RWPE2 (cell line): ENCODE results near the gene RCAN1.

Source experiments
- ATAC-seq: fragments of 200-7000 bp; cut with Tn5 transposase; 3 replicates; pipeline ENCODE4 v1.9.1; 2021; ENCODE audit warnings: low read depth
- DNase-seq: peaks from one replicate; pipeline ENCODE4 v3.0.0-alpha.2; 2020; ENCODE audit warnings: low spot score
- H3K27ac ChIP-seq: fragments of 450-650 bp; 2 replicates; pipeline ENCODE4 v1.5.1; 2017; ENCODE audit warnings: mild to moderate bottlenecking; ENCODE audit not compliant: poor library complexity, severe bottlenecking
- H3K27me3 ChIP-seq: fragments of 250-450 bp; sonication (Bioruptor Pico); 2 replicates; pipeline ENCODE4 v1.5.1; 2021; ENCODE audit warnings: mild to moderate bottlenecking, moderate library complexity; ENCODE audit not compliant: insufficient read depth, poor library complexity, severe bottlenecking
- H3K36me3 ChIP-seq: fragments of 250-450 bp; sonication (Bioruptor Pico); 2 replicates; pipeline ENCODE4 v1.5.1; 2020; ENCODE audit warnings: low read depth, mild to moderate bottlenecking, moderate library complexity
- H3K4me1 ChIP-seq: fragments of 250-450 bp; sonication (Bioruptor Pico); 2 replicates; pipeline ENCODE4 v1.5.1; 2021; ENCODE audit warnings: mild to moderate bottlenecking, moderate library complexity; ENCODE audit not compliant: insufficient read depth, poor library complexity, severe bottlenecking
- H3K4me3 ChIP-seq: fragments of 250-450 bp; sonication (Bioruptor Pico); 2 replicates; pipeline ENCODE4 v1.5.1; 2021; ENCODE audit warnings: mild to moderate bottlenecking, moderate library complexity; ENCODE audit not compliant: severe bottlenecking
- H3K9me3 ChIP-seq: fragments of 250-450 bp; sonication (Bioruptor Pico); 2 replicates; pipeline ENCODE4 v1.5.1; 2021; ENCODE audit warnings: mild to moderate bottlenecking, moderate library complexity; ENCODE audit not compliant: severe bottlenecking
- TF ChIP-seq, protein P1 (sequence below): fragments of 450-650 bp; IDR thresholded peaks from one replicate; pipeline ENCODE4 v1.5.1; 2017; ENCODE audit warnings: mild to moderate bottlenecking, moderate library complexity; ENCODE audit not compliant: poor library complexity, severe bottlenecking

The RCAN1 gene

DNA sequence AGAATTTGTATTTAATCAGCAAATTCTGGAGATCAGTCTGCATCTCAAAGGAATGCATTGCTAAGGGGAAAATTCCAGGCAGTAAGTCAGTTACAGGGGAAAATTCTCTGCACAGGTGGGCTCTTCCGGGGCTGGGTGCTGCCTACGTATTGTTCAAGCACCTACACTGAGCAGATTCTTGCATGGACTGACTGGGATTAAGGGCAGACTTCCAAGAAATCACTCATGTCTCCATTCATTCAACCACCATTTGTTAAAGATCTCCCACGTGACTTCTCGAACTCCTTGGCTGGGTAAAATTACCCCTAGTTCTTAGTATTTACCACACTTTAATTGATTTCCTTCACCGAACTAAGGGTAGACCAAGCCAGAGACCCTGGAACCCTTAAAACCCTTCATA lies 74.7 kb downstream of the RCAN1 start:
- Histone ChIP-seq H3K27me3 (no peaks in the 10 kb centered on the region), H3K4me1 (peaks cover 4% of the 10 kb centered on the region), H3K27ac (no peak overlapping the region), H3K36me3 (no peaks in the 10 kb centered on the region), H3K9me3 (no peaks in the 10 kb centered on the region), H3K4me3 (no peak overlapping the region)
- DNase-seq (no peak), ATAC-seq (no peak)
- TF ChIP-seq, protein P1, sequence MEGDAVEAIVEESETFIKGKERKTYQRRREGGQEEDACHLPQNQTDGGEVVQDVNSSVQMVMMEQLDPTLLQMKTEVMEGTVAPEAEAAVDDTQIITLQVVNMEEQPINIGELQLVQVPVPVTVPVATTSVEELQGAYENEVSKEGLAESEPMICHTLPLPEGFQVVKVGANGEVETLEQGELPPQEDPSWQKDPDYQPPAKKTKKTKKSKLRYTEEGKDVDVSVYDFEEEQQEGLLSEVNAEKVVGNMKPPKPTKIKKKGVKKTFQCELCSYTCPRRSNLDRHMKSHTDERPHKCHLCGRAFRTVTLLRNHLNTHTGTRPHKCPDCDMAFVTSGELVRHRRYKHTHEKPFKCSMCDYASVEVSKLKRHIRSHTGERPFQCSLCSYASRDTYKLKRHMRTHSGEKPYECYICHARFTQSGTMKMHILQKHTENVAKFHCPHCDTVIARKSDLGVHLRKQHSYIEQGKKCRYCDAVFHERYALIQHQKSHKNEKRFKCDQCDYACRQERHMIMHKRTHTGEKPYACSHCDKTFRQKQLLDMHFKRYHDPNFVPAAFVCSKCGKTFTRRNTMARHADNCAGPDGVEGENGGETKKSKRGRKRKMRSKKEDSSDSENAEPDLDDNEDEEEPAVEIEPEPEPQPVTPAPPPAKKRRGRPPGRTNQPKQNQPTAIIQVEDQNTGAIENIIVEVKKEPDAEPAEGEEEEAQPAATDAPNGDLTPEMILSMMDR: no peak

DNA sequence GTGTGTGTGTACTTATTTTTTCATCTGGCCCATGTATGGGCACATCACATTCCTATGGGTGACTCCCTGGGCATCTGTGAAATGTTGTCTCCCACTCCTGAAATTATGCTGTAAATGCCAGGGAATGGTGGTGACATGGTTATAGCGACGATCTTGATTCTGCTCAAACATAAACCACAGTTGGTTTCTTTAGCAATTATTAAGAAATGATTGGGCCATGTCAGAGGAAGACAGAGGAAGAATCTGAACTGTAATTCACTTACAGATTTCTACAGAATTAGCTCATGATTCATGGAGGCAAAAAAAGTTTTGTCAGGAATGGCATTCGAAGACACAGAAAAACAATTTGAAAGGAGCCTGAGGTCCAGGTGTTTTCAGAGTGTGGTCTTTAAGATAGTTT lies 77.1 kb downstream of the RCAN1 start:
- no peak overlapping the region for H3K4me3 ChIP-seq
- H3K27ac ChIP-seq: no peak overlapping the region
- no peaks in the 10 kb centered on the region for H3K9me3 ChIP-seq
- TF ChIP-seq, protein P1: no peak
- H3K36me3 ChIP-seq: no peaks in the 10 kb centered on the region
- ATAC-seq (no peak), DNase-seq (no peak)
- H3K27me3 ChIP-seq: no peaks in the 10 kb centered on the region
- no peaks in the 10 kb centered on the region for H3K4me1 ChIP-seq

DNA sequence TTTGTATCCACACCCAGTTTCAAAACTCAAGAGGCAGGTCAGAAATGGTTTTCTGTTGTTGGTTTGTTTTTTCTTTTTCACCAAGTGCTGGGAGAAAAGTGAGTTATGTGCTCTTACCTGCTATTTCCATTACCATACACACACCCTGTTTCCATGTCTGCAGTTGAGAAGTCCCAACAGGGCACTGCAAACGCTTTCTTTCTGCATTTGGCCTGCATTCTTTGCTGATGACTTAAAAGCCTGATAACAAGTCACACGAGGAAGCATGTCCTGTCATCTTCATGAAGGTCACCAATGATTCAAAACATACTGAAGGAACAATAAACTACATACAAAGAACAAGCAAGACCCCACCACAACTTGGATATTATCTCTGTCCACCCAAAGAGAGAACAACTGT lies 78.1 kb downstream of the RCAN1 start:
- DNase-seq: no peak
- Histone ChIP-seq H3K4me1 (no peaks in the 10 kb centered on the region), H3K27me3 (no peaks in the 10 kb centered on the region), H3K27ac (no peak overlapping the region), H3K9me3 (no peaks in the 10 kb centered on the region), H3K4me3 (no peak overlapping the region), H3K36me3 (no peaks in the 10 kb centered on the region)
- no peak for ATAC-seq
- TF ChIP-seq, protein P1: no peak

DNA sequence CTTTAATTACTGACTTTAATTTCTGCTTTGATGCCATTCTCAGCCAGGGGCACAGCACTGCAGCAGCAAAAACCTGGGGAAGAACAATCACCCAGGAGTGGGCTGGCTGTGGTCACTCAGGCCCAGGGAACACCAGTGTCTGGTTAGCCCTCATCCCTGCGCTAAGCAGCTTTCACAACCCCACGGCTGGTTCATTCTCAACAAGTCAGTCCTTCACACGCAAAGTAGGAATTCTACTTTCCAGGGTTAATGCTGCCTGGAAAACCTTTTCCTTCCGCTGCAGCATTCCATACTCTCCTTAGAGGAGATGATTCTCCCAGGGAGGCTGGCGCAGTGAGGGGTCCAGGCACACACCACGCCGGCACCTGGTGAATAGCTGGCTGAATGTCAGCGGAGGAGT lies 78.6 kb downstream of the RCAN1 start:
- TF ChIP-seq, protein P1: no peak
- no peaks in the 10 kb centered on the region for H3K27me3 ChIP-seq
- ATAC-seq (no peak), DNase-seq (no peak)
- no peaks in the 10 kb centered on the region for H3K9me3 ChIP-seq
- H3K4me3 ChIP-seq: no peak overlapping the region
- H3K4me1 ChIP-seq: no peaks in the 10 kb centered on the region
- H3K36me3 ChIP-seq: no peaks in the 10 kb centered on the region
- no peak overlapping the region for H3K27ac ChIP-seq

DNA sequence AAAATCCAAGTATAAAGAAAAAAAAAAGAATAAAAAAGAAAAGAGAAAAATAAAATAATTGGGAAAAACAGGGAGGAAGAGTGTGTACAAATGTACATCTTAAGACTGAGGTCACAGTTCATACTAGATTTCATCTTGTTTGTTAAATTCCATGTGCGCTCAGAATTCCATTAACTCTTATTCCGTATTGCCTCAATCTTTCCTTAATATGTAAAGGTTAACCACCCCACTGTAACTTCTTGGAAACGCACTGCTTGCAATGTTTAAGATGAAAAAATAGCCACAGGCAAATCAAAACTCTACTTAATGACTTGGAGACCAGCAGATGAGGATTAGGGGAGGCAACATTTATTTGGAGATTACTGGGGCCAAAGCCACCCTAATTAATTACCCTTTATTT lies 79.0 kb downstream of the RCAN1 start:
- DNase-seq (no peak), ATAC-seq (no peak)
- no peaks in the 10 kb centered on the region for H3K4me1 ChIP-seq
- TF ChIP-seq, protein P1: no peak
- no peaks in the 10 kb centered on the region for H3K27me3 ChIP-seq
- H3K36me3 ChIP-seq: no peaks in the 10 kb centered on the region
- H3K9me3 ChIP-seq: no peaks in the 10 kb centered on the region
- H3K4me3 ChIP-seq: no peak overlapping the region
- H3K27ac ChIP-seq: no peak overlapping the region
